ENCODE measurements around the gene NFIX. TPM values are rescaled to one million over a fixed set of nuclear protein-coding genes. Genes with fewer than 3 reads are reported as not detected.

The NFIX gene
- total RNA-seq, 1 donor from 2014 or later = 160 TPM

DNA sequence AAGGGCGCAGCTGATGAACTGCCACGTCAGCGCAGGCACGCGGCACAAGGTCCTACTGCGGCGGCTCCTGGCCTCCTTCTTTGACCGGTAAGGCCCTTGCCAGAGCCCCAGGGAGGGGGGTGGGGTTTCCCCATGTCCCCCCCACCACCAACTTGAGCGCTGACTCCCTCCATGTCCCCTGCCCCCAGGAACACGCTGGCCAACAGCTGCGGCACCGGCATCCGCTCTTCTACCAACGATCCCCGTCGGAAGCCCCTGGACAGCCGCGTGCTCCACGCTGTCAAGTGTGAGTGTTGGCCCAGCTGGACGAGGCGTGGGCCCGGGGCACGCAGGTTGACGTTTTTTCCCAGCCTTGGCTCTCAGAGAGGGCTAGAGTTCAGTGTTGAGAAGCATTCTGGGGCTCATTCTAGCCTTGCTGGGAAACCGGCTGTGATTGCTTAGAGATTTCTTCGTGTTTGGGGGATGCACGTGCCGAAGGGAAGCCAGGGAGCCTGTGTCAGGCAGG lies 142.1 kb downstream of the NFIX start:
- no peak for DNase-seq
- no peak for ATAC-seq (ENCODE audit: poor library complexity)
- intact Hi-C loops (cut with DNase I) = no loop called here

- intact Hi-C loops (cut with DNase I) = no loop called here
- no peak for ATAC-seq (ENCODE audit: poor library complexity)
- DNase-seq = no peak
These were observed 143.1 kb downstream of the NFIX start for GRCh38 chr19:13138171-13138915.

GRCh38 chr19:13138916-13139198 lies 143.6 kb downstream of the NFIX start:
- intact Hi-C loops (cut with DNase I) = no loop called here
- no peak for ATAC-seq (ENCODE audit: poor library complexity)
- DNase-seq = no peak

DNA sequence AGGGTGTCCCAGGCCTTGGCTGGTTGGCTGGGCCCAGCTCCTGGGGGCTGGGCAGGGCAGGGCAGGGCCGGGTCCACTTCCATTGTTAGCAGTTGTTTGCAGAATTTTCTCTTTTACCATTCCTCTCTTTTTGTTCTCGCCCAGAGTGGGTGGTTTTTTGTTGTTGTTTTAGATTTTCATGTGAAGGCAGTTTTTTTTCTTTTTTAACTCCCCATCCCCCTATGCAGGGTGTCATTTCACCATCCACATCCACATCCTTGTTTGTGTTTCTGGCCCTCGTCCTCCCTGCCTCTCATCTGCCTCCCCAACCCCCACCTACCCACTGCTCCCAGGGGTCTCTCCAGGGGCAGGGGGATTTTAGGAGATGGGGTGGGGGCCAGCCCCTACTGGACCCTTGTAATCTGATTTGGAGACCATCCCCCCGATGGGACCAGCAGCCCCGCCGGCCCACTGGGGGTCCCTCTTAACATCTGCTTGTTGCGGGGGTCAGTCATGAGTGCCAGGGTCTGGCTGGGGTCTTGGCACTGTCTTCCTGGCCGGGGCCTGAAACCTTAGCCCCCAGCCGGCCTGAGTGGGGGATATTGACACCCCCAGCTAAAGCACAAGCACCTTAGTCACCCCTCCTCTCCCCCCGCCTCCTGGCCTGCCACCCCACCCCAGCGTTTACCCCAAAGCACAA lies 144.5 kb downstream of the NFIX start:
- no peak for ATAC-seq (ENCODE audit: poor library complexity)
- no peak for DNase-seq
- intact Hi-C loops (cut with DNase I) = no loop called here

GRCh38 chr19:13146763-13147563 lies 151.7 kb downstream of the NFIX start:
- ATAC-seq (ENCODE audit: poor library complexity) (no peak), DNase-seq (peak; percentile 80)
- intact Hi-C loops (cut with DNase I) = no loop called here

Other genes starting within 250 kb of the NFIX start
- not detected for gene BEST2, start 243.7 kb upstream of the NFIX start, total RNA-seq
- gene HOOK2, start 219.9 kb upstream of the NFIX start, total RNA-seq = 43.6 TPM
- gene JUNB, start 204.0 kb upstream of the NFIX start, total RNA-seq = 23.9 TPM
- gene PRDX2, start 193.7 kb upstream of the NFIX start, total RNA-seq = 684 TPM
- 1.6 TPM for gene THSD8, start 193.4 kb upstream of the NFIX start, total RNA-seq
- gene RNASEH2A, start 188.9 kb upstream of the NFIX start, total RNA-seq = 6.3 TPM
- not detected for gene RTBDN, start 160.9 kb upstream of the NFIX start, total RNA-seq
- gene MAST1, start 157.0 kb upstream of the NFIX start, total RNA-seq = not detected
- gene DNASE2, start 114.0 kb upstream of the NFIX start, total RNA-seq = 16.9 TPM
- not detected for gene KLF1, start 108.3 kb upstream of the NFIX start, total RNA-seq
- 39.5 TPM for gene GCDH, start 104.3 kb upstream of the NFIX start, total RNA-seq
- not detected for gene SYCE2, start 76.2 kb upstream of the NFIX start, total RNA-seq
- gene FARSA, start 61.8 kb upstream of the NFIX start, total RNA-seq = 34.6 TPM
- gene CALR, start 56.9 kb upstream of the NFIX start, total RNA-seq = 378 TPM
- gene RAD23A, start 49.6 kb upstream of the NFIX start, total RNA-seq = 174 TPM
- gene GADD45GIP1, start 38.3 kb upstream of the NFIX start, total RNA-seq = 31.1 TPM
- gene DAND5, start 25.9 kb upstream of the NFIX start, total RNA-seq = 9.1 TPM
- gene LYL1, start 107.4 kb downstream of the NFIX start, total RNA-seq = 7.2 TPM
- 18.4 TPM for gene TRMT1, start 121.3 kb downstream of the NFIX start, total RNA-seq
- gene NACC1, start 122.8 kb downstream of the NFIX start, total RNA-seq = 44.6 TPM
- 38.2 TPM for gene STX10, start 154.9 kb downstream of the NFIX start, total RNA-seq
- gene IER2, start 154.9 kb downstream of the NFIX start, total RNA-seq = 17.7 TPM

Data from Right ventricle myocardium superior (tissue), 1 donor.